RWPE2 (cell line): ENCODE data around the gene WDR44.

Experiments used
- ATAC-seq: fragments of 200-7000 bp; cut with Tn5 transposase; 3 replicates; pipeline ENCODE4 v1.9.1; 2021; ENCODE audit warnings: low read depth
- DNase-seq: peaks from one replicate; pipeline ENCODE4 v3.0.0-alpha.2; 2020; ENCODE audit warnings: low spot score
- H3K27ac ChIP-seq: fragments of 450-650 bp; 2 replicates; pipeline ENCODE4 v1.5.1; 2017; ENCODE audit warnings: mild to moderate bottlenecking; ENCODE audit not compliant: poor library complexity, severe bottlenecking
- H3K27me3 ChIP-seq: fragments of 250-450 bp; sonication (Bioruptor Pico); 2 replicates; pipeline ENCODE4 v1.5.1; 2021; ENCODE audit warnings: mild to moderate bottlenecking, moderate library complexity; ENCODE audit not compliant: insufficient read depth, poor library complexity, severe bottlenecking
- H3K36me3 ChIP-seq: fragments of 250-450 bp; sonication (Bioruptor Pico); 2 replicates; pipeline ENCODE4 v1.5.1; 2020; ENCODE audit warnings: low read depth, mild to moderate bottlenecking, moderate library complexity
- H3K4me1 ChIP-seq: fragments of 250-450 bp; sonication (Bioruptor Pico); 2 replicates; pipeline ENCODE4 v1.5.1; 2021; ENCODE audit warnings: mild to moderate bottlenecking, moderate library complexity; ENCODE audit not compliant: insufficient read depth, poor library complexity, severe bottlenecking
- H3K4me3 ChIP-seq: fragments of 250-450 bp; sonication (Bioruptor Pico); 2 replicates; pipeline ENCODE4 v1.5.1; 2021; ENCODE audit warnings: mild to moderate bottlenecking, moderate library complexity; ENCODE audit not compliant: severe bottlenecking
- H3K9me3 ChIP-seq: fragments of 250-450 bp; sonication (Bioruptor Pico); 2 replicates; pipeline ENCODE4 v1.5.1; 2021; ENCODE audit warnings: mild to moderate bottlenecking, moderate library complexity; ENCODE audit not compliant: severe bottlenecking
- CTCF ChIP-seq: fragments of 450-650 bp; IDR thresholded peaks from one replicate; pipeline ENCODE4 v1.5.1; 2017; ENCODE audit warnings: mild to moderate bottlenecking, moderate library complexity; ENCODE audit not compliant: poor library complexity, severe bottlenecking

WDR44 gene

GRCh38 chrX:118370921-118371624, 25.2 kb downstream of the WDR44 start:
- Histone ChIP-seq H3K9me3 (no peaks in the 10 kb centered on the region), H3K27me3 (no peaks in the 10 kb centered on the region), H3K4me1 (no peaks in the 10 kb centered on the region), H3K4me3 (no peak overlapping the region), H3K27ac (peak overlapping the region; percentile 52), H3K36me3 (no peaks in the 10 kb centered on the region)
- DNase-seq = no peak
- peak; percentile 61; the same call in 2 of the 3 replicates for ATAC-seq
- no peak for TF ChIP-seq CTCF

GRCh38 chrX:118373538-118373937, 27.6 kb downstream of the WDR44 start:
- no peaks in the 10 kb centered on the region for H3K27me3 ChIP-seq
- no peak for DNase-seq
- no peak overlapping the region for H3K4me3 ChIP-seq
- ATAC-seq = no peak
- H3K9me3 ChIP-seq = no peaks in the 10 kb centered on the region
- H3K36me3 ChIP-seq = no peaks in the 10 kb centered on the region
- H3K27ac ChIP-seq = no peak overlapping the region
- no peaks in the 10 kb centered on the region for H3K4me1 ChIP-seq
- TF ChIP-seq CTCF = no peak

- no peak for DNase-seq
Measured at GRCh38 chrX:118383120-118383519, 37.2 kb downstream of the WDR44 start.

GRCh38 chrX:118392716-118393115, 46.8 kb downstream of the WDR44 start:
- DNase-seq = no peak
- ATAC-seq = no peak
- H3K27ac ChIP-seq = no peak overlapping the region
- no peak overlapping the region for H3K4me3 ChIP-seq
- no peaks in the 10 kb centered on the region for H3K9me3 ChIP-seq
- no peaks in the 10 kb centered on the region for H3K27me3 ChIP-seq
- no peak for TF ChIP-seq CTCF
- H3K4me1 ChIP-seq = no peaks in the 10 kb centered on the region
- peaks cover 13% of the 10 kb centered on the region; the same call in 1 of the 2 replicates for H3K36me3 ChIP-seq

More at GRCh38 chrX:118383120-118383519, 37.2 kb downstream of the WDR44 start:
- ATAC-seq = no peak
- H3K4me3 ChIP-seq = no peak overlapping the region
- H3K27ac ChIP-seq = no peak overlapping the region
- no peak for TF ChIP-seq CTCF
- H3K27me3 ChIP-seq = no peaks in the 10 kb centered on the region
- H3K9me3 ChIP-seq = no peaks in the 10 kb centered on the region
- no peaks in the 10 kb centered on the region; the same call in 1 of the 2 replicates for H3K36me3 ChIP-seq
- no peaks in the 10 kb centered on the region for H3K4me1 ChIP-seq

- Histone ChIP-seq H3K4me1 (no peaks in the 10 kb centered on the region), H3K4me3 (no peak overlapping the region), H3K27ac (no peak overlapping the region), H3K27me3 (no peaks in the 10 kb centered on the region), H3K9me3 (no peaks in the 10 kb centered on the region), H3K36me3 (peaks cover 13% of the 10 kb centered on the region; the same call in 1 of the 2 replicates)
- ATAC-seq = no peak
- DNase-seq = no peak
- no peak for TF ChIP-seq CTCF
Measured at GRCh38 chrX:118396113-118396512, 50.2 kb downstream of the WDR44 start.
